A172 (cell line): Measurements from ENCODE around the gene HPCAL4. TPM values are rescaled to one million over a fixed set of nuclear protein-coding genes. Genes with fewer than 3 reads are reported as not detected.

Source experiments
- total RNA-seq: library from RNA; depleted of rRNA; stranded (reverse); fragments of >200 nt; shearing (Covaris generic); gene quantifications from 2 replicates; pipeline ENCODE4 v1.2.3, GENCODE V29; 2014; rRNA removed

HPCAL4 gene
- total RNA-seq, 1 experiment from 2014 or later: not detected

Other genes with a start within 250 kb of the HPCAL4 start
- gene BMP8A, start 199.8 kb downstream of the HPCAL4 start, total RNA-seq: 0.12 and 0.22 TPM in 2 replicates
- gene PABPC4, start 114.6 kb downstream of the HPCAL4 start, total RNA-seq: 72.8 and 95.1 TPM in 2 replicates
- not detected in 2 replicates for gene HEYL, start 51.8 kb downstream of the HPCAL4 start, total RNA-seq
- gene NT5C1A, start 19.3 kb downstream of the HPCAL4 start, total RNA-seq: not detected in 2 replicates
- gene PPIE, start 47.4 kb upstream of the HPCAL4 start, total RNA-seq: 38.6 and 46.1 TPM in 2 replicates
- gene OXCT2, start 79.9 kb upstream of the HPCAL4 start, total RNA-seq: not detected in 2 replicates
- gene BMP8B, start 97.4 kb upstream of the HPCAL4 start, total RNA-seq: 0.26 and 0.55 TPM in 2 replicates
- 23.2 and 38.1 TPM in 2 replicates for gene TRIT1, start 192.1 kb upstream of the HPCAL4 start, total RNA-seq
- 0.43 and 1.5 TPM in 2 replicates for gene MYCL, start 210.5 kb upstream of the HPCAL4 start, total RNA-seq